Hepatic stellate cell (primary cell): ENCODE results near the gene NOS1AP.
A peak's percentile ranks its signal among the peaks of the same experiment; 100 is the strongest.

Experiments used
- DNase-seq: peaks from one replicate; pipeline ENCODE4 v3.0.0; 2011; ENCODE audit warnings: low spot score

Gene NOS1AP

DNA sequence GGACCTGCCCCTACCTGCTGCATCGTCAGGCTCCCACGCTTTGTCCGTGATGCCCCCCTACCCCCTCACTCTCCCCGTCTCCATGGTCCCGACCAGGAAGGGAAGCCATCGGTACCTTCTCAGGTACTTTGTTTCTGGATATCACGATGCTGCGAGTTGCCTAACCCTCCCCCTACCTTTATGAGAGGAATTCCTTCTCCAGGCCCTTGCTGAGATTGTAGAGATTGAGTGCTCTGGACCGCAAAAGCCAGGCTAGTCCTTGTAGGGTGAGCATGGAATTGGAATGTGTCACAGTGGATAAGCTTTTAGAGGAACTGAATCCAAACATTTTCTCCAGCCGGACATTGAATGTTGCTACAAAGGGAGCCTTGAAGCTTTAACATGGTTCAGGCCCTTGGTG lies 298.3 kb downstream of the NOS1AP start:
- DNase-seq, result no peak

GRCh38 chr1:162368451-162368850 lies 299.0 kb downstream of the NOS1AP start:
- DNase-seq, result no peak

DNA sequence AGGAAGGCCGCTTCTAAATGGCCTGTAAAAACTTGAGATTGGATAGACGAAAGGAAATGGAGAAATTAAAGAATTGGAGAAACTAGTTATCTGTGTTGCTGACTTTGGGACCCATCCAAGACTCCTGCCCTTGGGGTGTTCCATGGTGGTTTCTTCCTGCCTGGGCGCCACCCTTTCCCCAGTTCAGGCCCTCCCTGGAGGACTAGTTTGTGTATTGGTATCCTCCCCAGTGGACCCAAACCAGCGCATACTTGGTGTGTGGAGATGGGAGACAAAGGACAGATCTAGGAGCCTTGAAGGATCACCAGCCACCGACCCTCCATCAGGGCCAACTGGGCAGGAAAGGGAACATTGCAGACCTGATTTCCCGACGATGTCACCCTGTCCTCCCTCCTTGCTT lies 300.1 kb downstream of the NOS1AP start:
- no peak for DNase-seq

- DNase-seq, result no peak
Measured at GRCh38 chr1:162370161-162370560, 300.7 kb downstream of the NOS1AP start.

GRCh38 chr1:162370721-162371120 lies 301.2 kb downstream of the NOS1AP start:
- DNase-seq, result no peak

- peak; percentile 32 for DNase-seq
Measured at GRCh38 chr1:162371611-162372010, 302.1 kb downstream of the NOS1AP start.

DNA sequence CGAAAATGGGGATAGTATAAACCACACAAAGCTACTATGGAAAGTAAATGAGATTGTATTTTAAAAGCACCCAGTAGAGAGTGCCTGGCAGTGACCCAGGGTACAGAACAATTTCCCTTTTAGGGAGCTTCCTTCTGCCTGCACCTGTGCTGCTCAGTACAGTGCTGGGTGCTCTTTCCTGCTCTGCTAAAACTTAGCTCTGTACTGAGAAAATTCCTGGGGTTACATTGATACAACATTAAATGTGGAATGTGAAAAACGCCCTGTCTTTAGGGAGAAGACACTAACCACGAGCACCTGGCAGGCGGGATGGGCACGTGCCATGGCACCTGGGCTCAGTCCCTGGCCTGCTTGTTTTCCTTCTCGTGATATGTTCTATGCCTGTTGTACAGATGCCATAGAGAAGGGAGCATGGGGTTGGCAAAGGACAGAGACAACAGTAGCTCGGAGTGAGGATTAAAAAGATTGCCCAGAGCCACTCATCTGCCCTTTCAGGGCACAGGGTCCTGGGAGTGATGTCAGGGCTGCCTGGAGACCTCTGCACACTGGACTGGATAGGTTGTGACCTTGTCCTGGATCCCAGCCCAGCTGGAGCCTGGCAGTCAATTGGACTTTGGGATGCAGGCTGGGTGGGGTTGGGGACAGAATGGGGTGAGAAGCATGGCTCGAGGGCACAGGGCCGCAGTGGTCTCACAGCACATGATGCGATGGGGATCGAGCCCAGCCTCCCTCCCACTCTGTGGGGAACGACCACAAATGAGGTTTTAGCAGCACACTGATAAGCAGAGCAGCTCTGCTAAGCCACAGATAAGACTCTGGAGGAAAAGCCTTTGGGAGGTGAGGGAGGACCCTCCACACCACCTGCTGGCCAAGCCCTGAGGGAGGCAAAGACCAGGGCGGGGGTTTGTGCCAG lies 302.9 kb downstream of the NOS1AP start:
- DNase-seq, result no peak

- no peak for DNase-seq
Measured at GRCh38 chr1:162373072-162373427, 303.6 kb downstream of the NOS1AP start.

GRCh38 chr1:162373541-162374260 lies 304.2 kb downstream of the NOS1AP start:
- DNase-seq, result no peak

DNA sequence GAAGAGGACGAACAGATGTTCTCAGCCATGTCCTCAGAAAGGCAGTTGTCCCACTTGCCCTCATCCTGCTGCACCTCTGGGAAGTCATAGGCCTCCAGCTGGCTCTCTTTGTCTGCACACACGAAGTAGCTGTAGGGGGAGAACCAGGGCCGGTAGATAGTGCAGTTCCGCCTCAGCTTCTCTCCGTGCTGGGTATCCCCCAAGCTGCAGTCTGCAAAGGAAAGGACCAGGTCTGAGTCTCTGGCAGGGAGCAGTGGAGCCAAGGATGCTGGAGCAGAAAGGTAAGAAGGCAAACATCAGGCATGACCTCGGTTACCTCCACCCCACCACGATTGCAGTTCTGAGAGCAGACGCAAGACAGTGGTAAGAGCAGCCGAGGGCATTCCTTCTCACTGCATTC lies 304.9 kb downstream of the NOS1AP start:
- DNase-seq, result no peak

DNA sequence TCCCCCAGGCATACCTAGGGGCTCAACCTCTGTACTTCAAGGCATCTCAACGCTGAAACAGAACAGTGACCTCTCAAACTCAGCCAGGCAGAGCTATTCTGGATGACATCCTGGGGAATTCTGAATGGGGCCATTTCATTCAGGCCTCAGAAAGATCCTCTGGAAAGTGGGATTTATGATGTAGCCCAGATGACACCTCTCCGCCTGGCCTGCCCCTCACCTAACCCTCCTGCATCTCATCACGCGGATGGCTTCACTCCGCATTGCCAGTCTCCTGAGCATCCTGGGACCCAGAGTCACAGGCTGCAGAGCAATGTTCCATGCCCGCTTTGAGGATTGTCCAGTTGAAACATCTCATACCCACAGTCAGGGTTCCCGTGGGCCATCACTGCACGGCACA lies 306.0 kb downstream of the NOS1AP start:
- DNase-seq, result no peak

- no peak for DNase-seq
Measured at GRCh38 chr1:162376691-162377090, 307.2 kb downstream of the NOS1AP start, which contains the start of gene SPATA46. SPATA46 (minus strand) TSS chr1:162376854; CDS start chr1:162376790, 64 bp downstream.

DNA sequence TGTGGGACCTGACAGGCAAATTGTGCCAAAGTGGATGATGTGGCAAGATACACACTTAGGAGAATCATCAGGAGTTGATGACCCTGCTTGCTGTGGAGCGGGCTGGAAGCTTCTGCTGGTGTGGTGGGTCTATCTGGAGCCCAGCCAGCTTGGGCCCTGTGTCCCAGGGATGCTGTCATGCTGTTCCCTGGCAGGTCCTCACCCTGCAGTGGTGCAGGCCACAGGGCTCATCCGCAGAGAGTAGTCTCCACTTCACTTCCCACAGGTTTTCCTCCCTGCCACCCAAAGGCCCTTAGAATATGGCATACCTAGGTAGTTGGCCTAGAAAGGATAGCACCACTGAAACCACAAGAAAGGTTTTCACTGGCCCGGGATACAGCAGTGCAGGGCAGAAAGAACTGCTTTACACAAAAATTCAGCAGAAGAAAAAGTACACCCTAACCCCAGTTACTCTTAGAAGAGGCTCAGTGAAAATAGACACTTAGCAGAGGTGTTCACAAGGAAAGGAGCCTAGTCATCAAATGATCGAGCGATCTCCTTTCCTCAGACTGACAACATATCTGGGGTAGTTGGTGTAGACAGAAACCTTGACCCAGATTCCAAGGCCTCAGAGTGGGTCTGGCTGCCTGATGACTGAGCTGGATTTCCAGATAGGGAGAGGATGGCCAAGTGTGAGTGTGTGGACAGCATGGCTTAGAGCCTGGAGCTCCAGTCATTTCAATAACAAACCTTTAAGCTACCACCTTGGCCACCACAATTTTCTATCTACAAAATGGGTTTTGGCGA lies 310.8 kb downstream of the NOS1AP start:
- DNase-seq, result no peak

DNA sequence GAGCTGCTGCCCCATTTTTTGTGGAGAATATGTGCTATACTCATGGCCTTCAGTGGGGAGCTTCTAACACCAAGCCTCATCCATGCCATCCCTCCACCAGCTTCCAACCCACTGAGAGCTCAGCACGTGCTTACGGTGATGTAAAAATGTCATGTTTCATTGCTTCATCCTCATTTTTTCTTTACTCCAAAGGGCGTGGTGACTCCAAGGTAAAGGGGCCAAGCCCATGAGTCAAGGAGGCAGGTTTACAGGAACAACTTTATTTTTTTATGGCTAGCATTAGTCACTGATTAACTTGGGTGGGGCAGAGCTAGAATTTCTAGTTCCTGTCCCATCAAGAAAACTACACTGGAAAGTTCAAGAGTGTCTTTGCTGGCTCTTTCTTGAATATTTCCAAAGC lies 311.9 kb downstream of the NOS1AP start, which contains the start of gene C1orf226:
Gene C1orf226, plus strand, starts transcription at position 346 of the 400 bp plus-strand sequence. CDS start 174 bp downstream, outside the sequence.
- no peak for DNase-seq

DNA sequence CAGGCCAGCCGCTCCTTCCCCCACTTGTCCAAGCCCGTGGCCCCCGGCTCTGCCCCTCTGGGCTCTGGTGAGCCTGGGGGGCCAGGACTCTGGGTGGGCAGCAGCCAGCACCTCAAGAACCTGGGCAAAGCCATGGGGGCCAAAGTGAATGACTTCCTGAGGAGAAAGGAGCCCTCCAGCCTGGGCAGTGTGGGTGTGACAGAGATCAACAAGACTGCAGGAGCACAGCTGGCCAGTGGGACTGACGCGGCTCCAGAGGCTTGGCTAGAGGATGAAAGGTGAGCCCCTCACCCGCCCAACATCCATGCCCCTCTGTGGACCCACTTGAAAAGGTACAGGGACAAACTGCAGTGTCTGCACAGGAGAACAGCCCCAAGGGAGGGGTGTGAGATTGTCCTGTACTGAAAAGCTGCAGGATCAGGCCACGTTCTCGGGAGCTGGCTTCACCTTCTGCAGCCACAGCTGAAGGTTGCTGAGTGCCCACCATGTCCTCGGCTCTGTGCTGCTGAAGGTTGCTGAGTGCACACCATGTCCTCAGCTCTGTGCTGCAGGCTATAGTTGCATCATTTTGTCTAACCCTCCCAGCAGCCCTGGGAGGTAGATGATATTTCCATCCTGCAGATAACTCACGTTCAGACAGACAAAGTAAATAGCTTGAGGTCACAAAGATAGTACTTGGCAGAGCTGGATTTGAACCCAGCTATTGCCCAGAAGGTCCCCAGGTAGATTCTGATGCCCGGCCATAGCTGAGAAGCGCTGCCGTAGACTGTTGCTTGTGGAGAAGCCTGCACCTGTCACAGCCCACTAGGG lies 312.7 kb downstream of the NOS1AP start:
- no peak for DNase-seq

GRCh38 chr1:162383091-162383490 lies 313.6 kb downstream of the NOS1AP start:
- DNase-seq, result no peak

DNA sequence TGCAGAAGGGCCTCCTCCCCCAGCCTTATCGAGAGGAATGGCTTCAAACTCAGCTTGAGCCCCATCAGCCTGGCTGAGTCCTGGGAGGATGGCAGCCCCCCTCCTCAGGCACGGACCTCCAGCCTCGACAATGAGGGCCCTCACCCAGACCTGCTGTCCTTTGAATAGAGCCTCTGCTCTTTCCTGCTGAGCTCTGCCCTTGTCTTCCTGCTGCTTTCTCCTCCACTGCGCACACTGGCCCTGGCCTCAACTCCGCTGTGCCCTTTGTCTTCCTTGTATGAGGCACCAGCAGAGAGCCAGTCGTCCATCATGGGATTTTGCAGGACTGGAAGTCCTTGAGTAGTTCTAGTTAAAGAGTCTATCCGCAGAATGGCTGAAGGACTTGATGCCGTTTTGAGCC lies 314.0 kb downstream of the NOS1AP start:
- DNase-seq, result no peak

DNA sequence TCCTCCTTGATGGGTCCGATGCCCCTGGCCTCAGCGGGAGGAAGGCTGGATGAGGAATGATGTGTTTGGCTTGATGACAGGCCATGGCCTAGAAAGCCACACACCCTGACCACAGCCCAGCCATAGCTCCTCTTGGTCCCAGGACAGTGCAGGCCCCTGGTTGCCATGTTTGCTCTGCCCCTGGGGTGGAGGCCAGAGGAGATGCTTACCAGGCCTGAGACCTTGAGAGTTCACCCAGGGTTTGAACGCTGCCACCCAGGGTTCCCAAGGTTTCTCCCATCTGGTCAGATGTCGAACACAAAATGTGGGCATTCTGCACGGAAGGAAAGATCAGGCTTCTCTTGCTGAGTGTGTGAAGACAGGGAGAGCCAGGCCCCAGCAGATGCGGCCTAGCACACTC lies 314.6 kb downstream of the NOS1AP start:
- no peak for DNase-seq

- no peak for DNase-seq
Measured at GRCh38 chr1:162384601-162385279, 315.2 kb downstream of the NOS1AP start.

DNA sequence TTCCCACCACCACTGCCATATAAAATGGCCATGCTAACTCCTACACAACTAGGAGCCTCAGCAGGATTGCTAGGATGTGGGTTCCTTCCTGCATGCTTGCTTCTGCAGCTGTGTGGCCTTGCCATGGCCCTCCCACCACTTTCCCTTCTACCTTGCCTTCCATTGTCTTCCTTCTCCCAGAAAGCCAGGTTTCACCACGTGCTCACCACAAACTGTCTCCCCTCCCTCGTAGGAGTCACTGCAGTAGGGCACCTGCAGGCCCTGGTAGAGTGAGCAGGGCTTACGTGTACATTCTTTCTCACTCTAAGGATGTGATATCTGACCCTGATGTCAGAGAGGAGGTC lies 315.8 kb downstream of the NOS1AP start:
- no peak for DNase-seq

DNA sequence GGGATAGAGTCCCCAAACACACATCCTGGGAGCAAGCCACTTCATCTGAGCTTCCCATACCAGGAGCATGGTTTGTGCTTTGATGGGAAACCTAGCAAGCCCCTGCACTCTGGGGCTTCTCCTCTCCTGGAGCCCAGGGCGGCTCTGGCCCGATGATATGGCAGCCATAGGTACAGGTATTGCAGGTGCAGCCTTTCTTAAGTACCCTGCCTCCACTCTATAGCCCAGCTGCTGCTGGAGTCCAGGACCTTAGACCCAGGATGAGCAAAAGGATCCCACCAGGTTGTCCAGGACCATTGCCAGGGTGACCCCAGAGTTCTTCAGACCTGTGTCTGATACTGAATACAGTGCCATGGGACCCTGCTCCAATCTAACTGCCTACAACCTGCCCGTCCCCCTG lies 316.2 kb downstream of the NOS1AP start:
- no peak for DNase-seq
